ENCODE results near the gene CYB561D2. TPM values are rescaled to one million over a fixed set of nuclear protein-coding genes. Genes with fewer than 3 reads are reported as not detected.

CYB561D2 gene
- total and polyA plus RNA-seq, 9 of the 15 experiments (the other 6 are each of a cell fraction or from before 2014, with no cell fraction given), result 4.2 to 16.6 (median 9.4) TPM

DNA sequence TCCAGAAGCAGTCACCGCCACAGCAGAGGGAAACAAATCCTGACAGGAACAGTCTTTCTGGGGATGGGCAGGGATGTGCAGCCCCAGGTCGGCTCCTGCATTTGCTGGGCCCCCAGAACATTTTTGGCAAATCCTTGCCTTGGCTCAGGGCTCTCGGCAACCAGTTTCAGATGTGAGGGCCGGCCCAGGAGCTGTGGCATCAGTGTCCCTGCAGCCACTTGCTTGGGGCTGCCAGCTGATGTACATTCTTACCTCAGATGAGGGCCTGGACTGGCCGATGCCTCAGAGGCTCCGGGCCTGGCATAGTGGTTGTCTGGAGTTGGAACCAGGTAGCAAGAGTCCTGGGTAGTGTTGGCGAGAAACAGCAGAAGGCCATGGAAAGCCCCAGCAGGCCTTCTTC is 4.2 kb downstream of the CYB561D2 start:
- Histone ChIP-seq H4K20me1 (replicated peaks; ENCODE audit: control insufficient read depth, insufficient read depth, low read length) (peaks cover 31% of the 10 kb centered on the region; the same call in 1 of the 2 replicates), H3K9me1 (ENCODE audit: control insufficient read depth, insufficient read depth, low read length) (peaks cover 6% of the 10 kb centered on the region), H3K27ac (ENCODE audit: extremely low read depth, low read depth, low read length) (no peak overlapping the region), H3K9me3 (replicated peaks; ENCODE audit: control insufficient read depth, insufficient read depth, low read depth, low read length) (no peaks in the 10 kb centered on the region), H3K4me3 (no peak overlapping the region), H3K4me1 (replicated peaks in 1 of 2; ENCODE audit: control insufficient read depth in 2 of 2, insufficient read depth in 2 of 2, low read length in 2 of 2) (peaks cover 31 to 56% of the 10 kb centered on the region in 2 experiments; a peak in 4 of 5 replicates), H3K79me2 (ENCODE audit: control insufficient read depth, insufficient read depth, low read length) (peaks cover 59% of the 10 kb centered on the region), H3K36me3 (ENCODE audit: control insufficient read depth, insufficient read depth, low read length) (peaks cover 45% of the 10 kb centered on the region; the same call in 2 of the 3 replicates), H3K4me2 (ENCODE audit: insufficient read depth, low read length) (no peak overlapping the region), H3K9ac (ENCODE audit: insufficient read depth in 1 of 2, low read depth in 2 of 2, low read length in 2 of 2) (peak overlapping the region in 1 of 2 experiments; percentile 13; a peak in 1 of 4 replicates), H3K27me3 (ENCODE audit: control insufficient read depth in 2 of 2, insufficient read depth in 2 of 2, low read length in 2 of 2) (no peaks in the 10 kb centered on the region), H2AFZ (ENCODE audit: low read depth, low read length) (no peak overlapping the region)
- TF ChIP-seq GABPA (tag; conservative IDR thresholded peaks at IDR 0.05; ENCODE audit: low read depth) (no peak), MCM2 (IDR thresholded peaks at IDR 0.05; ENCODE audit: low read depth) (no peak), RBFOX2 (IDR thresholded peaks at IDR 0.05; ENCODE audit: low read depth, low read length) (peak; percentile 27; the same call in 1 of the 2 replicates), MAFF (IDR thresholded peaks at IDR 0.05; ENCODE audit: low read length) (no peak), PCBP1 (IDR thresholded peaks at IDR 0.05; ENCODE audit: low read depth, low read length, poor library complexity, severe bottlenecking) (no peak), PTRF (tag; IDR thresholded peaks at IDR 0.05) (no peak)
- POLR2A ChIA-PET, result interaction anchor here (0.8 to 1.8 kb wide), 3 partner anchors 11 to 30 kb away, joined by 3 to 5 read pairs (median 3); no protein-coding TSS in a partner anchor
- CTCF ChIA-PET (ENCODE audit: low intra/inter-chr PET ratio), result no interaction called here
- WGBS (ENCODE audit: insufficient coverage, low coverage, missing lambda C conversion rate), result 91% methylated on average over 6 of the region's 7 CpGs
- intact Hi-C loops (cut with micrococcal nuclease), result loop anchor here (5.0 kb wide), 1 partner anchor 257 kb away; the partner anchor contains the start of gene CISH
- FAIRE-seq (no peak), ATAC-seq (no peak), DNase-seq (ENCODE audit: extremely low read depth in 1 of 4, low spot score in 3 of 4) (no peak)
- BruUV-seq (replicated peaks), result no TSS peak
- in situ Hi-C loops (cut with MboI), result no loop called here
